HG03039 (cell line): Measurements from ENCODE around the gene HOMER2.
A peak's percentile ranks its signal among the peaks of the same experiment; 100 is the strongest.
"Not testable (repeated sequence)": the region's sequence is repeated elsewhere in the genome, so short reads cannot be mapped to it uniquely, and the experiment has no call there.

Experiments used
- ATAC-seq: cut with Tn5 transposase; IDR thresholded peaks from one replicate; pipeline ENCODE4 v1.9.1; 2021; ENCODE audit warnings: mild to moderate bottlenecking, moderate library complexity; ENCODE audit not compliant: unreplicated experiment

The HOMER2 gene

DNA sequence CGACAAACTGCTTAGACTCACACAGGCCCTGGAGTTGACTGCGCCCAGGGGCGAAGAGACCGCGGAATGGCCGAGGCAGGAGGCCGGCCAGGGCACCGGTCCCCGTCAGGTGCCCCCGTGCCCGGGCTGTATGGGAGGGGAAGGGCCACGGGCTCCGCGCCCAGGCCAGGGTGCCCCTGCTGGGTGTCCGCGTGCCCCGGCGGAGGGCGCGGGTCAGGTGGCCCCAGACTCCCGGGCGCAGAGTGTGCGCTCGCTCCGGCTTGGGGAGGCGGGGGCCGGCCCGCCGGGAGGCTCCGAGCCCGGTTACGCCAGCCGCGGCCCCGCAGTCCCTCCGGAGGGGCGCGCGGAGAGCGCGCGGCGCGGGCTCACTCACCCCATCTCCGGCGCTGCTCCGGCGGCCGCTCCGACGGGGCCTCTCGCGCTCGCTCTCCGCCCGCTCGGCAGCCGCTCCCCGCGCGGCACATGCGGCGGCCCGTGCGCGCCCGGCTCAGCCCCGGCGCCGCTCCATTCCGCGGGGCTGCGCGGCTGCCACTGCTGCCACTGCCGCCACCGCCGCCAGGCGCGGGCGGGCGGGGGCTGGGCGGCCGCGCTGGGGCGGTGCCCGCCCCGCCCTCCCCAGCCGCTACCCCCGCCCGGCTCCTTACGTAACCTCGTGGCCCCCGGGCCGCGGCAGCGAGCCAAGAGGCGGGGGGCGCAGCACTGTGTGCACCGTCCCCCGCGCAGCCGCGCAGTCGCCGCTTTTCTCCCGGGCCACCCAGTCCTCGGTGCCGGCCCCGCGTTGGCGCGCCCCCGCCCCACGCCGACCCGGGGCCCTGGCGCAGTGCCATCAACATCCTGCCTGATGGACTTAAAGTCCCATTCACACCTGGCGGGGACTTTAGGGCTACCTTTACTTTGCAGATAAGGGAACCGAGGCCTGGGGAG, at the start of gene HOMER2:
Gene HOMER2, minus strand, starts transcription at position 563 of the 924 bp plus-strand sequence. Its CDS starts 185 bp downstream, at position 378.
- no peak for ATAC-seq

DNA sequence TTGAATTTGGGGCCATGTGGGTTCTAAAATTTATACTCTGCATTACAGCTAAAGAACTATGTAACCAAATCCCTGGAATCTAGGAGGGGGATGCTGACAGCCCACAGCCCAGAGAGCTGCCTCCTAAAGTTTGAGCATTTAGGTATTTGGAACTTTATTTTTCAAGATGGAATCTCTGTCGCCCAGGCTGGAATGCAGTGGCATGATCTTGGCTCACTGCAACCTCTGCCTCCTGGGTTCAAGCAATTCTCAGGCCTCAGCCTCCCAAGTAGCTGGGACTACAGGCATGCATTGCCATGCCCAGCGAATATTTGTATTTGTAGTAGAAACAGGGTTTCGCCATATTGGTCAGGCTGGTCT, 48.1 kb upstream of the HOMER2 start:
- ATAC-seq: not testable (repeated sequence)

DNA sequence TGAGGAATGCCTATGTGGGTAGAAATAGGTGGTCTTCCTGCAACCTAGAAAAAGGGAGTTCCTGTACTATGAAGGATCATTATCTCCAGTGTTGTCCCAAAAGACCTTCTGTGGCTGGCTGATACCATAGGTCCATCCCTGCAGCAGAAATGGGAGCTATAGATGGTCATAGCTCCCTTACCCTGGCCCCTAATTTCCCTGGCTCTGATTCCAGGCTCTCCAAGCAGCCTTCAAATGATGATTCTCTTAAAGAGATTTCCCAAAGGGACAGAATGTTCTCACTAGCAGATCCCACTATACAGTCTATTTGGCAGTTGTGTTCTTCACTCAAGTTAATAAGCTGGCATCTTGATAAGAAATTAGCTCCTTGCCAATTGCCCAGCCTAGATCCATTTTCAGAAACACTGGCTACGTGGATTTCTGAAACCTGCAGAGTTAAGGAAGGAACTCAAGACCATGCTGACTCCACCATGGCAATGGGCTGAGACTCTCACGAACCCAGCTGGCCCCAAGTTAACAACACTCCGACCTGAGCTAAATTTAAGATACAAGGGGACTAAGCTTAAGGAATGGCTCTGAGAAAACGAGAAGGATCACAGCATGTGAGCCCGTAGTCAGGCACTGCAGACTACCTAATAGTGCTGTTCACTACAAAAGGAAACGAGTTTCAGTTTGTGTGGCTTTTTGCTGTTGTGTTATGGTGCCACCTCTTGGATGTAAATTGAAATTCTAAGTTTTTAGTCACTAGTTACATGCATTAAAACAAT, 47.6 kb upstream of the HOMER2 start:
- no peak for ATAC-seq

DNA sequence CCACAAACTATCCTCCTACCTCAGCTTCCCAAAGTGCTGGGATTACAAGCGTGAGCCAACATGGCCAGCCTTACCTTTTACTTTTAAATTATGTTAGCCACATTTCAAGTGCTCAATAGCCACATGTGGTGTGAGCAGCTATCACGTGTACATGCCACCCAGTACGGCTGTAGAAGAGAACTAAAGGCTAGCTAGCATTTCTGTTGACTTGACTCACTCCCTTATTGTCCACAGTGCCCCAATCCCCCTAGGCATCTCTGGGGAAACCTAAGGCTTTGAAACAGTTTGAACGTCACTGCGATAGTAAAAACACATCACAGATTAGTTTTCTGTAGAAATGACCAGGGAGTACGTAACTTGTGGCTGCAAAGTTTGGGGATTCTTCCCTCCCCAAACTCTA, 46.9 kb upstream of the HOMER2 start:
- no peak for ATAC-seq

DNA sequence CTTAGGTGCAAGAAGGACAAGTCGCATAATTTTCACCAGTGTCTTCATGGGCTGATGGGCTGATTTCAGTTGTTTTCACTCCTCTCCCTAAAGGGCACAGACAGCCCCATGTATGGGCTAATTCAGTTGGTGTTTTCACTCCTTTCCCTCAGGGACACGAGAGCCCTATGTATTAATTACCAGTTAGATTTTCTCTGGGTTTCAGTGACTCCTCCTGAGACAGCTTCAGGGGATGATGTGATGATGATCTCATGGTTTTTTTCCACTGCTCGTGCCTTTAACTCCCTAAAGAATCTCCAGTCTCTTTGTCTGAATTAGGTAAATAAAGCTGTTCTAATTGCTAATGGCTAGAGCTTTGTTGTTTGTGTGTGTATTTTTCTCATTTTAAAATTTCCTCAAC, 43.4 kb upstream of the HOMER2 start:
- no peak for ATAC-seq

DNA sequence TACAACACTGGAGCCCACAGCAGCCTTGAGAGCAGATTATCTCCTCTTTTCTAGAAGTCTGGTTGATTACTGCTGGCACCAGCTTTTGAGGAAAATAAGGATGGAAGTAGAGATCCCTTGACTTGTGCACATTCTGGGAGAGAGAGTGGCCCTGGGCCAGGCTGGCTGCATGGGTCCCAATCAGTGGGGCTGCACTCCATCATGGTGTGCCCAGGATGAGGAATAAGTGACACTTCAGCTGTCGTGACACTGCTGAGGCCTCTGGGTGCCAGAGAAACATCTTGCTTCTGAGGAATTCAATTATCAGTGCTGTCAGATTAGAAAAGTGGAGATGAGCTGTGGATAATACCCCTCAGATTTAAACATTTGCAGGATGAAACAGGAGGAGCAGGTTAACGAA, 42.6 kb upstream of the HOMER2 start:
- no peak for ATAC-seq

DNA sequence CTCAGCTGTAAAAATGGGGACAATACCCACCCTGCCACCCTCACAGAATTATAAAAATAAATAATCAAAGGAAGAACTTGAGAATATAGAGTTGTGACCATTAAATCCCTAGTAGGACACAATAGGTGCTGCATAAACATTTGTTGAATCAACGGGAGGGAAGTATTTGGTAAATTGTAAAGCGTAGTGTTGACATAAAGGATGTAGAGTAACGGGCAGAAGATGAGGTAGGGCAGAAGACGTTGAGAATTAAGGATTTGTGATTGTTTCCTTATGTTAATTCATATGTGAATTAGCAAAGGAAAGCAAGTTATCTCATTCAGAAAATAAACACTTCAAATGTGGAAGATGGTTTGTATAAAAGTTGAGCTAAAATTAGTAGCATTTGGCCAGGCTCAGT, 40.6 kb upstream of the HOMER2 start:
- ATAC-seq: no peak

DNA sequence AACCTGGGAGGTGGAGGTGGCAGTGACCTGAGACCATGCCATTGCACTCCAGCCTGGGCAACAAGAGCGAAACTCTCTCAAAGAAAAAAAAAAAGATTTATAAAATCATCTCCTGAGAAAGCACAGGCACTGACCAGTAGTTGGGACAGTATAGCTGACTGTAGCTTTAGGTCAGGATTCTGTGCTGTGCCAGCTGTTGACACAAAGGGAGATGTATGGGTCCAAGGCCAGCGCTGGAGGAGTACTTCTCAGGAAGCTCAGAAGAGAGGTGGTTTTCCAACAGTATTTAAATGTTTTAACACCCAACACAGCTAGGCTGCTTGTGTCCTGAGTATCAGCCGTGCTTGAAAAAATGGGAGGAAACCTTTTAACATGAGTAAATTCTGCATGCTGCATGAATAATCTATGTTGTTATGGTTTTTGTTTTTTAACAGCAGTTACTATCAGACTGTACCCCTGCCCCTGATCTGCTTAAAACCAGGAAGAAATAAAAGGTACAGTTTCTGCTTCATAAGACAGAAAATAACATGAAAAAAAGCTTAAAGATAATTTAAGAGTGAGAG, 40.0 kb upstream of the HOMER2 start:
- ATAC-seq: no peak

DNA sequence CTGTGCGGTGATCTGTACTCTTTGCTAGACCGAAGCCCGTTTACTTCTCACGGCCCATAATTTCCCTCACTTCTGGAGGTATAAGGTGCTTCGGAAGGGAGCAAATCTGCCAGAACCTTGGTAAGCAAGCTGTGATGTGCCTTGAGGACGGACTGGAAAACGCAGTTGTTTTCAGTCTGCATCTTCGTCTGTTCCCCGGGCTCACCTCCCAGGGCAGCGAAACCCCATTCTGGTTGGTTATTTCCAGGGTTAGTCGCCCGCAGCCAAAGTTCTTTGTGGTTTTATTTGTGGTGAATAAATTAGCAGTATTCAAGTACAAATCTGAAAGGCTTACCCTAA, 33.9 kb upstream of the HOMER2 start:
- ATAC-seq: peak; percentile 12

DNA sequence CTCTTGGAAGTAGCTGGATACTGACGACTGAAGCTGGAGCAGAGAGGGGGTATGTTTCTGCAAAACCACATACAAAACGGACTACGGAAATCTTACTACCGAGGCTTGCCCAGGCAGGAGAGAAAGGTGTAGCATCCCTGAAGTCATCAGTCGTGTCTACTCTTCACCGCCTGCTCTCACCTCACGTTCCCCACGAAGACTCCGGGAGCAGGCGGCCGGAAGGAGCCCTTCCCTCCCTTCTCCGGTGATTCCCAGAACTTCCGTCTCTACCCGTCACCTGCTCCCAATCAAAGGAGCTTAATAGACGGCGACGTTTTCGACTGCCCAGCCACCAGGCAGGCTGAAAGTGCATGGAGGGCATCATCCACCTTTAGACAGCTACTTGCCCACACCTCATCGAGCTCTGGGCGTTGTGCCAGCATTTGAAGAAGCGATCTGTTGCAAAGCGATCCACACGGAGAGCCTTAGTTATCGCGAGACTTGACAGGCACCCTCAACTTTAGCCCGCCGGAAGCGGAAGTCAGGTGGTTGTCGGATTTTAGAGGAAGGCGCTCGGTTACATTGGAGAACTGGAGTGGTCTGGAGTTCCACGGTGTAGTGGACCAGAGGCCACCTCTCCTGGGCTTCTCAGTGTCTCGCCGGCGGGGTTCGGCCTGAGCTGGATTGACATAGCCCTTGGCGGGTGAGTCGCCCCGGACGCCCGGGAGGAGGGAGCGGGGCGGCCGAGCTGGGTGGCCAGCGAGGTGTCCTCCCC, 33.3 kb upstream of the HOMER2 start, which contains the start of gene RAMAC:
Gene RAMAC, plus strand, starts transcription at position 523 of the 754 bp plus-strand sequence. CDS start 2,809 bp downstream, outside the sequence.
- ATAC-seq: peak; percentile 89

DNA sequence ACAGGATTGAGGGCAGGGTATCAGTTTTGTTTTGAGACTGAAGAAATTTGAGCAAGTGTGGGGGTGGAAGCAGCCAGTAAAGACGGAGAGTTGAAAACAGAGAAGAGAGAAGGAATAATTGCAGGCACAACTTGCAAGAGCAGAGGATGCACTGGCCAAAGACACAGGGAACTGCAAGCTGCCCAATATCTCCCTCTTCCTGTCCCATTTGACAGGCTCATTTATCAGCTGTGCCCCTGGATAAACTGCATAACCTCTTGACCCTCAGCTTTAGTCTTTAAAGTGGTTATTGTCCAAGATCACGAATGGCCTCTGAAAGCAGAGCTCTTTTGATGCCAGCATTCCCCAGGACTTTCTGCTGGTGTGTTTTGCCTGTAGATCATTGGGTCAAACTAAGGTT, 28.5 kb upstream of the HOMER2 start:
- no peak for ATAC-seq

DNA sequence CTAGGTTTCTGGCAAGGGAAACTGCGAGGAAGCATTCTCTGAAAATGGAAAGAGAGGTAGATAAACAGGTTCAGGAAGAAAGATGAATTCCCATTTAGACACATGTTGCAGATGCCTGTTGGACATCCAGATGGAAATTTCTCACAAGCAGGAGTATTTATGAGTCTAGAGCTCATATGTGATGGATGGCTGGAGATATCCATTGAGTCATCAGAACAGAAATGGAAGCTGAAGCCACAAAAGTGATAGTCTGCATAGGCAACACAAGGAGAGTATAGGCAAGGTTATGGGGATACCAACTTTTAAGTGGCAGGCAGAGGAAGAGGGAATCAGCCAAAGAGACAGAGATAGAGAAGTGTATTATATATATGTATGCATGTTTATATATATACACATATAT, 27.2 kb upstream of the HOMER2 start:
- ATAC-seq: no peak

DNA sequence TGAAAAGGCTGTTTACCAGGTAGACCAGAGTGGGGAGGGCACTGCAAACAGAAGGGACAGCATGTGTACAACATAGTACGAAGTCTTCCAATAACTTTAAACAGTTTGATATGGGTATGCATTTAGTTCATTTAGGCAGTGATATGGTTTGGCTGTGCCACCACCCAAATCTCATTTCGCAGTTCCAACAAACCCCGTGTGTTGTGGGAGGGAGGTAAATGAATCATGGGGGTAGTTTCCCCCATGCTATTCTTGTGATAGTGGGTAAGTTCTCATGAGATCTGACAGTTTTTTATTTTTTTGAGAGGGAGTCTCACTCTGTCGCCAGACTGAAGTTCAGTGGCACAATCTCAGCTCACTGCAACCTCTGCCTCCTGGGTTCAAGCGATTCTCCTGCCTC, 25.9 kb upstream of the HOMER2 start:
- ATAC-seq: no peak

DNA sequence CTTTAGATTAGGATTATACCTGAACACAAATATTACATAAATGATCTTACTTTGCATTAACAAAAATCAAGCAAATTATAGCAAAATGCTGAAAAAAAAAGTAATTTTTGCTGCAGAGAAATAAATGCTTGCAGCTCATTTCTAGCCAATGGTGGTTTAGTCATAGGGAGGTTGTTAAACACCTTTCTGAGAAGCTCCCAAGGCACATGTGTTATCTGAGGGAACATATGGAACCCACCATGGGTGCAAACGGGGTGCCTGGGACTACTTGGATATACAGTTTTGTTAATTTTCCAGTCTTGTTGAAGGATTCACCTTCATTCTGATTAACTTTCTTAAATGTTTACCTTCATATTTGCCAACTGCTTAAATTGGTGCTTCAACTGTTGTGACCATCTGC, 24.6 kb upstream of the HOMER2 start:
- ATAC-seq: no peak

DNA sequence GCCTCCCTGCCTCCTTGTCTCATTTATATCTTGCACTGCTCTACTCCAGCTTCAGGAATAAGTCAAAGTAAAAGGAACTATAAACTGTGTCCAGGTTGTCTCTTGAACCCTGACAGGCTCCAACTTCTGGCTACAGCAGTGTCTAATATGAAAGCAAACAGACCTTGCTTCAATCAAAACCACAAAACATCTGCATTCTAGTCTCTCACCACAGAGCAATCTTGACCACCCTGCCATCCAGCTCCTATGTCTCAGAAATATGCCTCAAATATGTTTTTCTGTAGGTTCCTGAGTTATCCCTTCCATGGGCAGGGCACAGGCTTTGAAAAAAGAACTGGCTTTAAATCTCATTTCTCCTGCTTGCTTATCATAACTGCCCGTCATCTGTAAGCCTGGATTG, 20.5 kb upstream of the HOMER2 start:
- ATAC-seq: no peak

DNA sequence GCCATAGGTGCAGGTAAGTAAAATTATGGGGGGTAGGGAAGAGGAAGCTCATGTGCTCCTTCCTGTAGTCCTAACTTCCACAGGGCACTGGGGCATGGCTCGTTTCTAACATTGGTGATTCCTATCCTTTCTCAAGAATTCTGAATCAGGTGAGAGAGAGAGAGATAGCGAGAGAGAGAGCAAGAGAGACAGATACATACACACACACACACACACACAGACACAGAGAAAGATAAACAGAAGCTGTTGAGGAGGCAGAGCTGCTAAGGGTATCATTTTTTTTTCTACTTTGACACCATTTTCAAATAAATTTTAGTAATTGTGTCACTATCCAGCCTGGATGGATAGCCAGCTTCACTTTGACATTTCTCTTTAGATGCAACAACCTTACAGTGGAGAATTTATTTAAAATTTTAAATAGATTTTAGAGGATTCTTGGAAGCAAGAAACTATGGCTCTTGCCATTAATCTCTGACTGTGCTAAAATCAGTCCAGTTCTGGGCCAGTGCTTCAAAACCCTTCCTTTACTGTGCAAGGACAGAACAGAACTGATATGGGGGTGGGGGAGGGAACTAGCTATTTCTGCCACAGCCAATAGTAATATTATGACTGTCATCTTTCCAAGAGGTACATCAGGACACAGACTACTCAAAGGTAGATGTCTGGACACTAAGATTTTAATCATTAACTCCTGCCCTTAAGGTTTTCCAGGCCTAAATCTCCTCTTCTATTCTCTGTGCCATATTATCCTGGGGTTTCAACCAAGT, 18.9 kb upstream of the HOMER2 start:
- no peak for ATAC-seq

DNA sequence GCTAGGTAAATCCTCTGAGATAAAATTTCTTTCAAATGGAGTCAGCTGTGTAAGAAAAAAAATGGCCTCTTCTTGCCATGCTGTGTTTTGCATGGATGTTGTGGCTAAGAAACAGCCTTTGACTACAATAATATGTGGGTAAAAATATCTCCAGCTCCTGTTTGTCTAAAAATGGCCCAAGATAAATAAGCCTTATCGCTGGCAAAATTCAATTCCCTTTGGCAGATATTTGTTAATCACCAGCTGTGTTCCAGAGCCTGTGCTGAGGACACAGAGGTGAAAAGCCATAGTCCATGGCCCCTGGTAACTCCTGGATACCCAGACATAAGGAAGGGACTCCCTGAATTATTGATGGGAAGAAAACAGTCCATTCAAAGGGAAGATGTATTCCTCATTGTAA, 18.2 kb upstream of the HOMER2 start:
- no peak for ATAC-seq

DNA sequence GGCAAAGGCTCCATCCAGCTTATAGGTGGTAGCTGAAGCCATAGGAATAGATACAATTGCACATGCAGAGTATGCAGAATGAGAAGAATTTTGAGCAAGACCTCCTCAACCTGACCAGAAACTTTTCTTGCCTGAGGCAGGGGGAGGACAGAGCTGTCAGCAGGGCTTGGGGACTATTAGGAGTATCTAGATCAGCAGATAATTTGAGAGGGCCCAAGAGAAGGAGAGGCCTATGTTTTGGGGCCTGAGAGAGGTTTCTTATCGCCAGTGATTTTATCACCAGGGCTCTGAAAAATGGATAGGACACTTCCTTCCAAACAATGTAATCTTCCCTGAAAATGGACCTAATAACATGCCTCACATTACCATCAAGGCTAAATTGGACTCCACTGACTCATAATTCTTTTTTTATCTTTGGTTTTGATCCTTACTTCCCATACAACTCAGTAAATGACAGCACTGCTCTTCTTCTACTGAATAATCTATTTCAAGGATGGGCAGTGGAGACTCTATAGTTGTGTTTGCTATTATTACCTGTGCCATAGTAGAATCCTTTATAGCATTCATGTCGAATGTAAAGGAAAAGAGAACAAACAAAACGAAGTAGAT, 17.7 kb upstream of the HOMER2 start:
- no peak for ATAC-seq

DNA sequence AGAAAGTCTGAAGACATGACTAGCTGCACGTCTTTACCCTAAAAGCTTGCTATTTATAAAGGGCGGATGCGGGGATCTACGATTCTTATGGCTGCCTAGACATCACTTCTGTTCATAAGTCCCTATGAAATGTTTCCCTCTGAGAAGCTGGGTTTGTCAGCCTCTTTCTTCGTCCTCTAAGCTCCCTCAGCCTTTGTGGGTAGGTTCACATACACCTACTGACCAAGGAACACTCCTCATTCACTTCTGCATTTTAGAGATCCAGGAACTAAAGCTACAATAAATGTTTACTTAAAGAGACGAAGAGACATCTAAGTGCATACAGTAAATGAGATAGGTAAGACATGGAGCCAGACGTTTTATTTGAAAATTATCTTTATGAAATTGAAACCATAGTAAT, 16.8 kb upstream of the HOMER2 start:
- no peak for ATAC-seq

DNA sequence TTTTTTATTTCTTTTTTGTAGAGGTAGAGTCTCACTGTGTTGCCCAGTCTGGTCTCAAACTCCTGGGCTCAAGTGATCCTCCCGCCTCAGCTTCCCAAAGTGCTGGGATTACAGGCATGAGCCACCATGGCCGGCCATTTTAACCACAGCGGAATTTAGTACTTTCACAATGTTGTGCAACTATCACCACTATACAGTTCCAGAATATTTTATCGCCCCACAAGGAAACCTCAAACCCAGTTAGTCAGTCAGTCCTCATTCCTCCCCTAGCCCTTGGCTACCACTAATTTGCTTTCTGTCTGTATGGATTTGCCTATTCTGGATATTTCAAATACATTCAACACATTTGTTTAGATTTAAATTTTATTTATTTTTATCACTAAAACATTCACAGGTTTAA, 15.5 kb upstream of the HOMER2 start:
- ATAC-seq: no peak
